Measurements from ENCODE around the gene CDK8.
"Not testable (repeated sequence)": the region's sequence is repeated elsewhere in the genome, so short reads cannot be mapped to it uniquely, and the experiment has no call there.

CDK8 gene

DNA sequence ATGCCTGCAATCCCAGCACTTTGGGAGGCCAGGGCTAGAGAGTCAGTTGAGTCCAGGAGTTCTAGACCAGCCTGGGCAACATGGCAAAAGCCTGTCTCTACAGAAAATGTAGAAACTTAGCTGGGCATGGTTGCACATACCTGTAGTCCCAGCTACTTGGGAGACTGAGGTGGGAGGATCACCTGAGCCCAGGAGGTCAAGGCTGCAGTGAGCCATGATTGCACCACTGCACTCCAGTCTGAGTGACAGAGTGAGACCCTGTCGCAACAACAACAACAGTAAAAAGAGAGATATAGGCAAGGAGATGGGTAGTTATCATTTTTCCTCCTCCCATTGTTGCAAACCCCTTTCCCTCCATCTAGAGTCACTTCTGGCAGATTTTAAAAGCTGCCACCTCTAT is 62.2 kb downstream of the CDK8 start:
- not testable (repeated sequence) for DNase-seq (ENCODE audit: low spot score)

DNA sequence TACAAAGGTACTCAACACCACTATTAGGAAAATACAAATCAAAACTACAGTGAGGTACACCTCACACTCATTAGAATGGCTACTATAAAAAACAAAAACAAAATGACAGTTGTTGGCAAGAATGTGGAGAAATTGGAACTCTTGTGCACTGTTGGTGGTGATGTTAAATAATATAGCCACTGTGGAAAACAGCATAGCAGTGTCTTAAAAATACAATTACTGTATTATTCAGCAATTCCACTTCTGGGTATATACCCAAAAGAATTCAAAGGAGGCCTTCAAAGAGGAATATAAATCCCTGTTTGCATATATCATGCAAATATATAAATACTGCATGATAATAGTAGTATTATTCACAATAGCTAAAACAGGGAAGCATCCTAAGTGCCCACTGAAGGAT is 66.8 kb downstream of the CDK8 start:
- DNase-seq (ENCODE audit: low spot score): no peak

DNA sequence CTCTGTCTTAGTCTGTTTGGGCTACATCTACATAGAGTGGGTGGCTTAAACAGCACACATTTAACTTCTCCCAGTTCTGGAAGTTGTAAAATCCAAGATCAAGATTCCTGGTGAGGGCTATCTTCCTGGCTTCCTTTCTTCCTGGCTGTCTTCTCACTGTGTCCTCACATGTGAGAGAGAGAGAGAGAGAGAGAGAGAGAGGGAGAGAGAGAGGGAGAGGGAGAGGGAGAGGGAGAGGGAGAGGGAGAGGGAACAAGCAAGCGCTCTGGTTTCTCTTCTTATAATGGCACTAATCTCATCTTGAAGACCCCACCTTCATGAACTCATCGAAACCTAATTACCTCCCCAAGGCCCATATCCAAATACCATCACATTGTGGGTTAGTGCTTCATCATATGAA is 69.2 kb downstream of the CDK8 start:
- no peak for DNase-seq (ENCODE audit: low spot score)

DNA sequence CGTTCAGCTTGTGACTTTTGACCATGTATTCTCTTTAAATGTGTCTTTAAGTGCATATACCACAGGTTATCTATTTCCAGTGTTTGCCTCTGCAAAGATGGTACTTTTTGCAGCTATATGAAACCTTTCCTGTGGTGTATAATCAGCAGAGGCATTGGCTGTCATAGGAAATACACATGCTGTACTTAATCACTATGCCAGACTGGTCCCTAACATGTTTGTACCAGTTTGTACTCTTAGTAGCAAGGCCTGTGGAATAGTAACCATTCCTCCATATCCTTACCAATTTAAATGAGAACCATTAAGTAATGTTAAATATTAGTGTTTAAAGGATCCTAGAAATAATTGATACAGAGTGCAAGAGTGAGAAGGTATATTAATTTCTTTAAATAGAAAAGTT is 69.8 kb downstream of the CDK8 start:
- no peak for DNase-seq (ENCODE audit: low spot score)

DNA sequence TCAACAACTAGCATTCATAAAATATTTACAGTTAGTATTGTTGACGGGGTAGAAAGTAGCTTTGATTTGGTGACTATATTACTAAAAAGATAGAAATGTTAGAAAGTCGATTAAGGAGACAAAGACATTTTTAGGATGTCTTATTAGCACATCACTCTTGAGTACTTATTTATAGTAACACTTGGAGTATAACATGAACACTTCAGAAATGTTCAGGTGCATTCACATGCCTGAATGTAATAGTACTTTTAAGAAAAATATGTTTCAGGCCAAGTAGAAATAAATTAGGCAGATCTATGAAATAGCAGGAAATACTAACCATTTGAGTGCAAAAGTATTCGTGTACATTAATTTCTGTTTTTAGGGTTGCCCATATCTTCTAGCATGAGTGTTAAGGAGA is 70.4 kb downstream of the CDK8 start:
- no peak for DNase-seq (ENCODE audit: low spot score)

DNA sequence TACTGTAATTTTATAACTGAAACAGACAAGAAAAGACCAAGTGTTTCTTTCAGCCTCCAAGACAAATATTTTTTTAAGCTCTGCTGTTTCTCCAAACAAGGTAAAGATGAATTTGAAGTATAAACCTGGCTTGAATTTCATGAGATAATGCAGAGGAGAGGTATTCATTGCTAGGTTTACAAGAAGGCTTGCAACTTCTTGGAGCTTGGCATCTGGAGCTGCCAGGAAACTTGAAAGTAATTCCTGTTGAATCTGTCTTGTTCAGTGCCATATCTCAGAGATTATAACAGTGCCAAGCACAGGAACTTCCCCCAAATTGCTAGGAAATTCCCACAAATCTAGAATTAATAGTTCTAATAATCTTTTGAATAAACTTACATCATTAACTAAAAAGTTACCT is 70.9 kb downstream of the CDK8 start:
- no peak for DNase-seq (ENCODE audit: low spot score)

DNA sequence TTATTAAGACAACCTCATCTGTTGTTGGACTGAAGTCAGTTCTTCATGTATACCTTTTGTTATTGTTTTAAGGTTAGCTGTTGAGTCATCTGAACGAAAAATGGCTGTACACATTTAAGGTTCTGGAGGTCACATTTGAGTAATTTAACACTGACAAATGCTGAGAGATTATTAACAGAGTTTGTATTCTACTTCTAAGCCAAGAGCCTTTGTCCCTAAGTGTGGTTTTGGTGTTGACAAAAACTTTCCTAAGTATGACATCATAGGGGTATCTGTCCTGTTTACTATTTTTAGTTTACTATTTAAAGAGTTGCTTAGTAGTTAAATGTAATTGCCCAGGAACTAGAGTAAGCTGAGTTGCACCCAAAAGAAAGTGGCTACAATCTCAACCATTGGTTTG is 71.9 kb downstream of the CDK8 start:
- no peak for DNase-seq (ENCODE audit: low spot score)

DNA sequence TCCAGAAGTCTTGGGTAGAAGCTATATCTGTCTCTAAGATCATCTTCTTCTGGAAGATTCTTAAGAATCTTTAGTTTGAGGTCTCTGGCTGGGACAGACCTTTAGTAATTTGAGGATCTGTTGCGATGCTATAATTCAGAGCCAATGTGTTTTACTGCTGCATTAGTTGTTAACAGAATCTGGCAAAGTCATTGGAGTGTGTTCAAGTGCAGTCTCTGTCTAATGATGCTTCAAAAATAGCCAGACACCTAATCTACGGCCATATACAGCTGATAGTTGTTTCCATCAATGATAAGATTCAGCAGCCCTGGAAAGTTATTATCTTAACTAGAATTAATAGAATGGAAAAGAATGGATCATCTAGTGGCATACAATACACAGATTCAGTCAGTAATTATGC is 72.6 kb downstream of the CDK8 start:
- no peak for DNase-seq (ENCODE audit: low spot score)

DNA sequence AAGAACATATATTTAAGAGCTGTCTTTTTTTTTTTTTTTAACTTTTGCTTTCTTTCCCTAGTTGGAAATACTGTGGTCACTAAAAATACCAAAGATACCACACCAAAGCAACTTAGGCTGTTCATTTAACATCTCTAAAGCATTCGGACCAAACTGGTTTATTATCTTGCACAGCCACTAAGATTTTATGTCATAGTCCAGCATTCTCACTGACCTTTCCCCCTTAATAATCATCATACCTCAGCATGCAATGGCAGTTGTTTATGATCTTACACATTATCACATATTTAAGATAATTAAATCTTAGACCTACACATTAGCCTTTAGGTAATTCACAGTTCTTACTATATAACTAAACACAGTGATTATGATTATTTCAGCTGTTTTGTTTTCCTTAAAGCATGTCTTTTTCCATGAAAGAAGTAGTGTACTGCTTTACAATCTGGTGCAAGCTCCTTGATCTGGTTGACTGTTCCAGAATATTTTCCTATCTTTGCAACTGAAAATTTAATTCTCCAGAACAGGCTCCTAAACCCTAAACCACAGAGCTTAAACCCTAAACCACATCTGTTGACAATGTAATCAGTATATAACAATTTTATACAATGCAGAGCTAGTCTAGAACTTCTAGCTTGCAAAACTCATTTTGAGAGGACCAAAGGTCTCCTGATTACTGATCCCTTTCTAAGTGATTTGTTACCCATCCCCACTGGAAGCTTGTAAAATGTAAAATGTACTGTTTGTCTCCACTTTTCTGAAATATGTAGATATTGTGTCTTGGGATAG is 74.2 kb downstream of the CDK8 start:
- DNase-seq (ENCODE audit: low spot score): no peak

DNA sequence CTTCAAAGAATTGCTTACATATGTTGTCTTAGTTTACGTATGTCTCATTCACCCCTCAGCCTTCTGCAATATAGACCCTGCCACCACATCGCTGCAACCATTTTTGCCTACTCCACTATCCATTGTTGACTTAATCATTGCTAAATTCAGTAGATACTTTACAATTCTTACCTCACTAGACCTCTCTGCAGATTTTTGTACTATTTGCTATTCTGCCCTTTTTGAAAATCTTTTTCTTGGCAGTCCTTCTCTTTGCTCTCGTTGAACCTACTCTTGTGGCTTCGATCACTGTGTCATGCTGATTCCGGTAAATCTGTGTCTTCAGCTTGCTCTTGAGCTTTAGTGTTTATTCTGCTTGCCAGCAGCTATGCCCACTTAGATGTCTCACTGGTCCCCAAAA is 81.2 kb downstream of the CDK8 start:
- no peak for DNase-seq (ENCODE audit: low spot score)

DNA sequence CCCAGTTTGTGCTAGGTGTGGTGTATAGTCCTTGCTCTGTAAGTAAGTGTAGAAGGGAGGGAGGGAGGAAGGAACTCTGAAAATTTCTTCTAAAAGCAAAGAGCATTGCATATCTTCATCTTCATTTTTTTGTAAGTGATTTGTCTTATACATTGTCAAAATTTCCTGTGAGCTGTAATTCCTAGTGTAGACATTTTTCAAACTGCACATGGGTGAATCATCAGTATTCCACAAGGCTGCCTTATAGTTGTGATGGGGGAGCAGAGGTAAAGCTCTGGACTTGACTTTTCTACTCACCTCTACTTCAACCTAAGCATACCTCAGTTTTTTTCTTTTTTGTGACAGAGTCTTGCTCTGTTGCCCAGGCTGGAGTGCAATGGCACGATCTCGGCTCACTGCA is 86.9 kb downstream of the CDK8 start:
- no peak for DNase-seq (ENCODE audit: low spot score)

DNA sequence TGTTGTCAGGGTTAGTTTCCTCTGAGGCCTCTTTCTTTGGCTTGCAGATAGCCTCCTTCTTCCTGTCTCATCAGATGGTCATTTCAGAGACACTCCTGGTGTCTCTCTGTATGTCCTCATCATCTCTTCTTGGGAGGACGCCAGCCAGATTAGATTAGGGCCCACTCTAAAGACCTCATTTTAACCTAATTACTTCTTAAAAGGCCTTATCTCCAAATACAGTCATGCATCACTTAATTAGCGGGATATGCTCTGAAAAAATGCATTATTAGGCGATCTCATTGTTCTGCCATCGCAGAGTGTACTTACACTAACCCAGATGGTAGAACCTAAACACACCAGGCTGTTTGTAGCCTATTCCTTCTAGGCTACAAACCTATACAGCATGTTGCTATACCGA is 89.0 kb downstream of the CDK8 start:
- no peak for DNase-seq (ENCODE audit: low spot score)

DNA sequence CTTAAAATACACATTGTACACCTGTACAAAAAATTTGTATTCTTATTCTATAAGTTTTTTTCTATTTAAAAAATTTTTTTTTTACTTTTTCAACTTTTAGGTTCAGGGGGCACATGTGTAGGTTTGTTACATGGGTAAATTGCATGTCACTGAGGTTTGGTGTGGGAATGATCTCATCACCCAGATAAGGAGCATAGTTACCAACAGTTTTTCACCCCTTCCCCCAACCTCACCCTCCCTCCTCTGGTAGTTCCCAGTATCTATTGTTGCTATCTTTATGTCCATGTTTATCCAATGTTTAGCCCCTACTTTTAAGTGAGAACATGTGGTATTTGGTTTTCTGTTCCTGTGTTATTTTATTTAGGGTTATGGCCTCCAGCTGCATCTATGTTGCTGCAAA is 89.9 kb downstream of the CDK8 start:
- no peak for DNase-seq (ENCODE audit: low spot score)

DNA sequence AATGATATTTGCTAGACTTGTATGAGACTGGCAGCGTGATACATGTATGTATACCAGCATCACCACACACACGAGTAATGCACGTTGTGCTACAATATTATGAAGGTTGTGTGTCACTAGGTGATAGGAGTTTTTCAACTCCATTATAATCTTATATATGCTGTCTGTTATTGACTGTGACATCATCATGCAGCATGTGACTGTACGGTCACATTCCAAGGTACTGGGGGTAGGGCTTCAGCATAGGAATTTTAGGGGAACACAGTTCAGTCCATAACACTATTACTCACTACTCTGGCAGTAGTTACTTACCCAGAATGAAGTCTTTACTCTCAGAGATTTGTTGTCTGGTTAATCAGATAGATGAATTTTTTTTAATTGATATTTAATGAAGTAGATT is 91.1 kb downstream of the CDK8 start:
- no peak for DNase-seq (ENCODE audit: low spot score)

DNA sequence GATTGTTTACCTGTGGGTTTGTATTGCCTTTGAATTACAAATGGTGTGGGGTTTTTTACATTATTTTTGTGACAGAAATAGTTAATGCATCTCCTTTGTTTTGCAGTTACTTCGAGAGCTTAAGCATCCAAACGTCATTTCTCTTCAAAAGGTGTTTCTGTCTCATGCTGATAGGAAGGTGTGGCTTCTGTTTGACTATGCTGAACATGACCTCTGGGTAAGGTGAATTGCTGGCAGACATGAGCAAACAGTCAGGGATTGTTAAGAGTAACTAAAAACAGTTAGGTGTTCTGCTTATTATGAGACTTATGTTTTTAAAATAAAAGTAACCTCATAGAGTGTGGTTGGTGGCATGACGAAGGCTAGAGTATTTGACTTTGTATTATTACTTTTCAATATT is 95.0 kb downstream of the CDK8 start:
- peak; percentile 13 for DNase-seq (ENCODE audit: low spot score)

DNA sequence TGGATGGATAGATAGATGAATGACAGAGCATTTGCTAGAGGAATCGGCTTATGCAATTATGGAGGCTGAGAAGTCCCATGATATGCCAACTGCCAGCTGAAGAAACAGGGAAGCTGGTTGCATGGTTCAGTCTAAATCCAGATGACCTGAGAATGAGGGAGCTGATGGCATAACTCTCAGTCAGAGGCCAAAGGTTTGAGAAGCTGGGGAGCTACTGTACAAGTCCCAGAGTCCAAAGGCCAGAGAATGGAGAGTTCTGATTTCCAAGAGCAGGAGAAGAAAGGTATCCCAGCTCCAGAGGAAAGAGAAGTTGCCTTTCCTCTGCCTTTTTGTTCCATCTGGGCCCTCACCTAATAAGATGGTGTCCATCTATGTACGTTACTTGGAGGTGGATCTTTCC is 108.3 kb downstream of the CDK8 start:
- no peak for DNase-seq (ENCODE audit: low spot score)

DNA sequence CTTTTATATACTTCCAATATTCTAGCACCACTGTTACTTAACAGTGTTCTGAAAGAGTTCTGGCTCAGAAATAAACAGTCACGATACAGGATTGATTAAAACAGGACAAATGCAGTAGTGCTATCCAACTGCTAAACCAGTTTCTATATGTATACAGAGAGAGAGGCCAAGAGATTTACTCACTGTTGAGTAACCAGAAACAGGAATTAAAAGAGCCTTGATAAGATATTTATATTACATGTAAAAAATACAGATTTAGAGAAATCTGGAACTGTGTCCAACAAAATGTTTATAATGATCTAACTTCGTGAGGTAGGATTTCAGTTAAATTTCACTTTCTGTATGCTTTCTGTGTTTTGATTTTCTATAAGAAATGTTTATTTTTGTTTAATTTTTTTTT is 116.6 kb downstream of the CDK8 start:
- no peak for DNase-seq (ENCODE audit: low spot score)

DNA sequence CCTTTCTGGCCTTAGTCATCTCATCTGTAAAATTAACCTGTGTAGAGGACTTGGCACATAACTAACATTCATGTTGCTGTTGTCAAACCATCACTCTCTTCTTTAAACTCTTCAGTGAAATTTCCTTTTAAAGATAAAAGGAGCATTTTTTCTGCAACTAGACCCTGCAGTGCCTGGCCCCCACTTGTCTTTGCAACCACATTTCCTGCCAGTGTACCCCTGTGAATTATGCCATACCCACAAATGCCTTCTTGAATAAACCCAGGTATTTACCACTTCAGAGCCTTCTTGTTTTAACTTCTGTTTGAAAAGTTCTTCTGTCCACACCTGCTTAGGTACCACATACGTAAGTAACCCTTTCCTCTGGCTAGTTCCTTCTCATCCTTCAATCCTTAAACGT is 118.8 kb downstream of the CDK8 start:
- DNase-seq (ENCODE audit: low spot score): no peak

DNA sequence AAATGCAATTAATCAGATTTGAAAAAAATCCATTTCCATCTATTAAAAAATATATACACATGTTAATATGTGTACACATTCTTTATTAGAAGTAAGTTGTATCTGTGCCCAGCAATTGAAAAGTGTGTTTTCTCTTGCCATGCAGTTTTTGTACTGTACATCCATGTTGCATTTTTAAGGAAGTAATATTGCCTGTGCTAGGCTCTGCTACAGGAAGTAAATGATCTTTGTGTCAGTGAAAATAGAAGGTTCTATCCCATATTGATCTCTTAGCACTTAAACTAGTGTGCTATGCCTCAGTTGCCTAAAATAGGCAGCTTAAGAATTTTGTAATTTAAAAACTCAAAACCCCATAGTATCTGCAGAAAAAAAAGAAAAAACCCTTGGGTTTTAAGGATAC is 122.5 kb downstream of the CDK8 start:
- no peak for DNase-seq (ENCODE audit: low spot score)

DNA sequence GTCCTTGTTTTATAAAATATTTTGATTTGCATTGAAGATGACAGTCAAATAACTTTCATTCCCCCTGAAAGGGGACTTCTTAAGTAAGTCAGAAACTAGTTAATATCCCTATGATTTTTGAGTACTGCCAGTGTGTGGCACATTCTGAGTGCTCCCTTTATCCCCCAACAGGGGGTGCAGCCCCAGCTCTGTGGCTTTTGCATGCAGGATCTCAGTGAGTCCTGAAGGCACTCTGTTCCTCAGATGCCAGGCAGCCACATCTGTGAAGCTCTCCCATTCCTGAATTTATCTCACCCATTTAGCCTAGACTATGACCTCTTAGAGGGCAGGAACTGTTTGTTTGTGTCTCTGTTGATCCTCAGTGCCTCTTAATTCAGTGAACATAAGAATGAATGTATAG is 123.1 kb downstream of the CDK8 start:
- DNase-seq (ENCODE audit: low spot score): no peak

DNA sequence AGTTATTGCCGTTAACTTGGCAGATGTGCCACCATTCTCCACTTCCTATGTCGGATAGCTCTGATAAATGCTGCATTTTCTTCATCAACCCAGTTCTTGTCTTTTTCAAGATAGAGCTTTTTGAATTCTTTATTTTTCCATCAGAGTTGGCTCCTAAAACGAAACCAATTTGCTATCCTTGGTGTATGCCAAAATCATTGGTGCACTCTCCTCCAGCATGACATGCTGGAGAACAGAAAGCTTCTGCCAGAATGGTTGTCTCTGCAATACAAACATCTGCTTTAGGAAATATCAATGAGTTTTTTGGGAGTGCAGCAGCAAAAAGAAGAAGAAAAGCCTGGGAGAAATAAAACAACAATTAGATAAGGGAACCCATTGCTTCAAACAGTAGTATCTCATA is 124.2 kb downstream of the CDK8 start:
- DNase-seq (ENCODE audit: low spot score): no peak

DNA sequence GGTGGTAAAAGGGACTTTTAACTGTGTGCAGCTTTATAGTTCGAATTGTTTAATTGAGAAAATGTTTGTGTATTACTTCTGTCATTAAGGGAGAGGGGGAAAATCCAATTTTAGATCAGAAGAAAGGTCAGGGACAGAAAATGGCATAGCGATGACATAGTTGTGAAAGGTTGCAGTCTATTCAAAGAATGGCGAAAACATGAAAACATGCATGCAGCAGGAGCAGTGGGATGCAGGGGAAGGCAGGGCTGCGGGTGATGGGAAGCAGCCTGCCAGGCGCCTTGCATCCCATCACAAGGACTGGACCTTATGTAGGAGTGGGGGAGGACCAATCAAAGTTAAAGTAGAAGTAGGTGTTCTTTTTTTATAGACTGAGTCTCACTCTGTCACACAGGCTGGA is 125.9 kb downstream of the CDK8 start:
- no peak for DNase-seq (ENCODE audit: low spot score)

DNA sequence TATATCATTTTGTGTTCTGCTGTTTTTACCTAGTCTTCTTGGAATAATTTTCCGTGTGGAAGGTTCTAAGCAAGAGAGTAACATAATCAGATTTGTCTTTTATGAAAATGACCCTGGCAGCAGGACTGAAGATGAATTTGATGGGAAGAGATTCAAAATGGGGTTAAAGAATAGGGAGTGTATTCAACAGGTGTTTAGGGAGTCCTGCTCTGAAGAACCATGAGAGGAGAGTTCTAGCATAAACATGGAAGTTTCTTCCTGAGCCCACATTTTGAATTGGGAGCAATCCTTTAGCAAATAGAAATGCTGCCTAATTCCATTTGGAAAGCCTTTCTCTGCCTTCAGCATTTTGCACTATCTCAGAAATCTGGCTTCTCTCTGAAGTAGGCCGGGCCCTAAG is 127.0 kb downstream of the CDK8 start:
- no peak for DNase-seq (ENCODE audit: low spot score)

DNA sequence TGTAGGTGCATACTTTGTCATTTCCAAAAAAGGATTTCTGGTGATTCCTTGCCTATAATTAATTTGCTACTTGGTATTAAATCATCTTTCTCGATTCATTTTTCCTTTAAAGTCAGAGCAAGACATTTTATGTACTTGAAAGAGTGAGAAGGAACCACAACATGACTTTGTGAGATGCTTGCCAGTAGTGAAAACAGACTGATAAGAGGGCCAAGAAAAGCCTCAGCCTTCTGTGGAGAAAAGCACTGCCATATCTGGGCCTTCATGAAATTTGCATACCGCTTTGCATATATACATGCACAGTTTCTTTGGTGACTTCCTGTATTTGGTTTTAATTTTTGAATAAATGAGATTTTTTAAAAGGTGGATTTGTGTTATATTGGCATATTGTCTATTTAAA is 128.4 kb downstream of the CDK8 start:
- no peak for DNase-seq (ENCODE audit: low spot score)

DNA sequence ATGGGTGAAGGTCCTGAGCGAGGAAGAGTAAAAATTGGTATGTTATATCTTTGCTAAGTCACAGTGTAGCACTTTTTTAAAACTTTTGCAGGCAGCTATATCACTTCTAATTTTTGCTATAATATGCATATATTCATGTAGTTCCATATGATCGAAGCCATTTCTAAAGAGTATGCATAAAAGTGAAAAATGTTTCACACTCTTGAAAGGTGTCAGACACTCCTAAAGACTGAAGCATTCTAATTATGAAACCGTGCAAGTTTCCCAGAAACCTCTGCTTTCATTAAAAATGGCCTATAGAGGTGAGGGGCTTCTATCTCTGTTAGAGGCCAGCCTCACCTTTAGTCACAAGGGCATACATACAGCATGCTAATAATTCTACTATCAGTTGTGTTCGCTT is 128.9 kb downstream of the CDK8 start:
- DNase-seq (ENCODE audit: low spot score): no peak
